CD4-positive, alpha-beta T cell treated with Interleukin-21 for 1 hour (primary cell): ENCODE measurements around the gene IL22RA1.

ENCODE experiments used
- DNase-seq: peaks from one replicate; pipeline ENCODE4 v3.0.0-alpha.2; 2020

IL22RA1 gene

GRCh38 chr1:24165500-24165899 lies 22.6 kb upstream of the IL22RA1 start:
- DNase-seq, result no peak

GRCh38 chr1:24164004-24164403 lies 21.1 kb upstream of the IL22RA1 start:
- no peak for DNase-seq

- no peak for DNase-seq
These were observed 19.3 kb upstream of the IL22RA1 start for GRCh38 chr1:24162201-24162600.

GRCh38 chr1:24161270-24161669 lies 18.3 kb upstream of the IL22RA1 start:
- no peak for DNase-seq

GRCh38 chr1:24159366-24159765 lies 16.4 kb upstream of the IL22RA1 start:
- DNase-seq, result no peak

- DNase-seq, result no peak
These were observed 15.1 kb upstream of the IL22RA1 start for GRCh38 chr1:24157918-24158481.

GRCh38 chr1:24156542-24157260 lies 13.8 kb upstream of the IL22RA1 start:
- DNase-seq, result no peak

GRCh38 chr1:24155011-24155782 lies 12.3 kb upstream of the IL22RA1 start:
- no peak for DNase-seq

- DNase-seq, result no peak
These were observed 11.3 kb upstream of the IL22RA1 start for GRCh38 chr1:24154215-24154614.

- no peak for DNase-seq
These were observed 9.9 kb upstream of the IL22RA1 start for GRCh38 chr1:24152631-24153494.

- DNase-seq, result no peak
These were observed 8.2 kb upstream of the IL22RA1 start for GRCh38 chr1:24151175-24151533.

- peak; percentile 83 for DNase-seq
These were observed 7.6 kb upstream of the IL22RA1 start for GRCh38 chr1:24150234-24151174.

GRCh38 chr1:24149866-24150233 lies 6.9 kb upstream of the IL22RA1 start:
- no peak for DNase-seq

- DNase-seq, result no peak
These were observed 4.9 kb upstream of the IL22RA1 start for GRCh38 chr1:24147816-24148215.

GRCh38 chr1:24147194-24147593 lies 4.3 kb upstream of the IL22RA1 start:
- no peak for DNase-seq

- no peak for DNase-seq
These were observed 1.5 kb downstream of the IL22RA1 start for GRCh38 chr1:24141311-24141997.

- DNase-seq, result no peak
These were observed 2.2 kb downstream of the IL22RA1 start for GRCh38 chr1:24140741-24141181.

GRCh38 chr1:24139841-24140425 lies 3.0 kb downstream of the IL22RA1 start:
- DNase-seq, result no peak

- no peak for DNase-seq
These were observed 3.8 kb downstream of the IL22RA1 start for GRCh38 chr1:24139222-24139489.

- no peak for DNase-seq
These were observed 4.3 kb downstream of the IL22RA1 start for GRCh38 chr1:24138476-24139221.
